ENCODE data around the gene FGG. TPM values are rescaled to one million over a fixed set of nuclear protein-coding genes. Genes with fewer than 3 reads are reported as not detected.

Gene FGG
- polyA plus RNA-seq, 1 donor (not counting 4 experiments of a cell fraction or from before 2014, with no cell fraction given), result 0.17 TPM

- Histone ChIP-seq H3K27ac (ENCODE audit: control insufficient read depth, insufficient read depth, low read length) (no peak overlapping the region), H3K36me3 (ENCODE audit: control insufficient read depth in 2 of 2, extremely low read depth in 1 of 2, insufficient read depth in 2 of 2, low read length in 2 of 2) (no peaks in the 10 kb centered on the region), H3K9me3 (ENCODE audit: control insufficient read depth, low read depth, low read length) (no peaks in the 10 kb centered on the region), H3K9ac (ENCODE audit: control insufficient read depth, extremely low read depth, insufficient read depth, low read length) (no peak overlapping the region), H3K27me3 (ENCODE audit: control insufficient read depth, extremely low read depth, insufficient read depth, low read length) (no peaks in the 10 kb centered on the region), H3K4me1 (ENCODE audit: control insufficient read depth, extremely low read depth, insufficient read depth, low read length) (no peaks in the 10 kb centered on the region), H3K79me2 (ENCODE audit: control insufficient read depth, insufficient read depth, low read length) (no peaks in the 10 kb centered on the region), H3K9me1 (ENCODE audit: control insufficient read depth, extremely low read depth, insufficient read depth, low read length) (no peaks in the 10 kb centered on the region), H3K4me2 (ENCODE audit: control insufficient read depth, extremely low read depth, insufficient read depth, low read depth, low read length) (no peak overlapping the region), H2AFZ (ENCODE audit: control insufficient read depth, low read length) (no peak overlapping the region), H3K4me3 (ENCODE audit: control insufficient read depth in 2 of 3, extremely low read depth in 1 of 3, insufficient read depth in 2 of 3, low read depth in 1 of 3, low read length in 3 of 3) (no peak overlapping the region), H4K20me1 (ENCODE audit: control insufficient read depth, extremely low read depth, insufficient read depth, low read length) (no peaks in the 10 kb centered on the region)
- dilution Hi-C loops (cut with MboI; ENCODE audit: extremely low pct_ligation_motif_present, low sequenced_read_pairs), result no loop called here
- TF ChIP-seq EZH2 (IDR thresholded peaks at IDR 0.05; ENCODE audit: low read length) (no peak), CTCF (optimal IDR thresholded peaks at IDR 0.05 in 1 of 3, IDR thresholded peaks at IDR 0.05 in 1 of 3, conservative IDR thresholded peaks at IDR 0.05 in 1 of 3; ENCODE audit: extremely low read depth in 1 of 3, insufficient read depth in 2 of 3, low read length in 3 of 3) (no peak)
- FAIRE-seq (no peak), DNase-seq (ENCODE audit: low read depth, low spot score) (no peak)
Observed at GRCh38 chr4:154559141-154559493, 53.3 kb downstream of the FGG start.

Other genes starting within 250 kb of the FGG start
- gene DCHS2, start 120.9 kb downstream of the FGG start, polyA plus RNA-seq, result 0.01 TPM in 2 of 3 replicates, not detected in the other
- 111 to 132 TPM (median 112 TPM) in 3 replicates for gene PLRG1, start 62.3 kb downstream of the FGG start, polyA plus RNA-seq
- not detected in 3 replicates for gene FGB, start 49.6 kb downstream of the FGG start, polyA plus RNA-seq
- gene FGA, start 21.9 kb downstream of the FGG start, polyA plus RNA-seq, result not detected in 3 replicates
- 1.4 to 2.3 TPM (median 1.9 TPM) in 3 replicates for gene LRAT, start 131.3 kb upstream of the FGG start, polyA plus RNA-seq
- 0.02 to 0.04 TPM (median 0.04 TPM) in 3 replicates for gene RBM46, start 168.6 kb upstream of the FGG start, polyA plus RNA-seq